Caco-2 (cell line): ENCODE measurements around the gene NTN5. TPM values are rescaled to one million over a fixed set of nuclear protein-coding genes. Genes with fewer than 3 reads are reported as not detected.

Experiments
- Bru-seq: library from RNA; stranded (reverse); fragments of 400-500 nt; gene quantifications from one replicate; lab custom pipeline; 2021; lab: Mats Ljungman, UMichigan
- BruChase-seq, 2 experiments: library from RNA; stranded (reverse); fragments of 400-500 nt; gene quantifications; one replicate each; lab custom pipeline; 2021; lab: Mats Ljungman, UMichigan
- BruUV-seq: library from RNA; stranded (reverse); fragments of 400-500 nt; replicated peaks from 2 replicates; lab custom pipeline; 2021; lab: Mats Ljungman, UMichigan
- CTCF ChIA-PET: fragments of 300-600 bp; sonication (Branson Sonifier 250); formaldehyde crosslinking; loops from one replicate; lab custom pipeline; 2022; ENCODE audit warnings: antibody characterized with exemption; lab: Charles Lee
- POLR2A ChIA-PET: fragments of 300-600 bp; sonication (Branson Sonifier 250); formaldehyde crosslinking; loops from one replicate; lab custom pipeline; 2022; ENCODE audit warnings: antibody characterized with exemption; lab: Charles Lee
- DNase-seq, 2 experiments: peaks; one replicate each; pipeline versions ENCODE4 v3.0.0 to v3.0.0-alpha.2; 2020 to 2022
- H3K27me3 ChIP-seq: replicated peaks from 2 replicates; pipeline ENCODE4 v1.6.0; 2011; ENCODE audit warnings: low read length; ENCODE audit not compliant: control insufficient read depth, insufficient read depth
- H3K36me3 ChIP-seq: 2 replicates; pipeline ENCODE4 v1.5.1; 2011; ENCODE audit warnings: low read length; ENCODE audit not compliant: control insufficient read depth, insufficient read depth
- H3K4me1 ChIP-seq: fragments of 250-450 bp; sonication (Bioruptor Pico); 2 replicates; pipeline ENCODE4 v1.5.1; 2020; ENCODE audit warnings: mild to moderate bottlenecking
- H3K4me3 ChIP-seq: 2 replicates; pipeline ENCODE4 v1.5.1; 2011; ENCODE audit warnings: low read depth, mild to moderate bottlenecking, control low read depth, low read length
- H3K9me3 ChIP-seq: fragments of 250-450 bp; sonication (Bioruptor Pico); 2 replicates; pipeline ENCODE4 v1.5.1; 2020; ENCODE audit warnings: mild to moderate bottlenecking, moderate library complexity
- H3K27ac Mint-ChIP-seq: one replicate; pipeline ENCODE4 v1.8.0; 2022; ENCODE audit warnings: mixed read lengths; ENCODE audit not compliant: unreplicated experiment
- H3K27me3 Mint-ChIP-seq: one replicate; pipeline ENCODE4 v1.8.0; 2022; ENCODE audit warnings: mixed read lengths; ENCODE audit not compliant: insufficient read depth, unreplicated experiment
- H3K36me3 Mint-ChIP-seq: one replicate; pipeline ENCODE4 v1.8.0; 2022; ENCODE audit warnings: mild to moderate bottlenecking, mixed read lengths; ENCODE audit not compliant: insufficient read depth, unreplicated experiment
- H3K4me1 Mint-ChIP-seq: one replicate; pipeline ENCODE4 v1.8.0; 2022; ENCODE audit warnings: low read depth, mixed read lengths; ENCODE audit not compliant: unreplicated experiment
- H3K4me3 Mint-ChIP-seq: one replicate; pipeline ENCODE4 v1.8.0; 2022; ENCODE audit warnings: mild to moderate bottlenecking, moderate library complexity, mixed read lengths; ENCODE audit not compliant: unreplicated experiment
- H3K9me3 Mint-ChIP-seq: one replicate; pipeline ENCODE4 v1.8.0; 2022; ENCODE audit warnings: mixed read lengths; ENCODE audit not compliant: unreplicated experiment
- CTCF ChIP-seq, 2 experiments: fragments of 200-600 bp in 1 of 2; IDR thresholded peaks; 1 replicate in 1 of 2; 2 replicates in 1 of 2; pipeline versions ENCODE4 v1.5.1 to v1.8.0; 2011 to 2022; ENCODE audit warnings: antibody characterized with exemption in 1 of 2, control low read depth in 1 of 2, inconsistent platforms in 1 of 2, low read depth in 1 of 2, low read length in 1 of 2, mild to moderate bottlenecking in 1 of 2, moderate library complexity in 1 of 2; ENCODE audit not compliant: insufficient read depth in 1 of 2, severe bottlenecking in 1 of 2, unreplicated experiment in 1 of 2
- intact Hi-C: fragments of 100-400 bp; cut with micrococcal nuclease; formaldehyde crosslinking; loops from one replicate; pipeline ENCODE4 v1.10.0; 2022; ENCODE audit not compliant: unreplicated experiment
- long read RNA-seq: library from polyadenylated mRNA; stranded (forward); transcript quantifications from one replicate; pipeline ENCODE4 v2.0.0, GENCODE V29; 2022
- total RNA-seq: library from RNA; stranded (reverse); gene quantifications from 2 replicates; pipeline ENCODE4 v1.2.3, GENCODE V29; 2022

NTN5 gene
- total RNA-seq (0.12 and 0.34 TPM in 2 replicates), Bru-seq, nascent RNA (percentile 19 among the genes with signal in this experiment), BruChase-seq, experiment 1, labeled RNA remaining after a 2-hour chase (percentile 11 among the genes with signal in this experiment), BruChase-seq, experiment 2, labeled RNA remaining after a 6-hour chase (percentile 35 among the genes with signal in this experiment)
- long read RNA-seq = 0 reads

- H3K36me3 Mint-ChIP-seq = no peaks in the 10 kb centered on the region
- no peak for DNase-seq
- peaks cover 13% of the 10 kb centered on the region for H3K4me1 Mint-ChIP-seq
- intact Hi-C loops = no loop called here
- Histone ChIP-seq H3K36me3 (no peaks in the 10 kb centered on the region), H3K9me3 (no peaks in the 10 kb centered on the region), H3K4me3 (no peak within 1 kb of the TSS), H3K4me1 (peaks cover 6% of the 10 kb centered on the region), H3K27me3 (no peaks in the 10 kb centered on the region)
- no peak for TF ChIP-seq CTCF (IDR thresholded peaks at IDR 0.05; ENCODE audit: insufficient read depth in 1 of 2, low read depth in 1 of 2, low read length in 1 of 2, severe bottlenecking in 1 of 2, unreplicated experiment in 1 of 2)
- no peak within 1 kb of the TSS for H3K27ac Mint-ChIP-seq
- H3K27me3 Mint-ChIP-seq = no peaks in the 10 kb centered on the region
- ChIA-PET CTCF (no interaction called here), POLR2A (no interaction called here)
- no peak within 1 kb of the TSS for H3K4me3 Mint-ChIP-seq
- peaks cover 11% of the 10 kb centered on the region for H3K9me3 Mint-ChIP-seq
- BruUV-seq = no TSS peak
Measured at GRCh38 chr19:48672994-48673393, at the start of gene NTN5. Gene NTN5, minus strand, starts transcription at chr19:48673017. Its CDS starts 2,031 bp downstream, at chr19:48670986.

GRCh38 chr19:48722196-48722708 lies 49.4 kb upstream of the NTN5 start:
- POLR2A ChIA-PET = no interaction called here
- no peak overlapping the region for H3K4me3 Mint-ChIP-seq
- BruUV-seq = no TSS peak
- intact Hi-C loops = no loop called here
- CTCF ChIA-PET = no interaction called here
- peaks cover 20% of the 10 kb centered on the region for H3K4me1 Mint-ChIP-seq
- Histone ChIP-seq H3K36me3 (no peaks in the 10 kb centered on the region), H3K9me3 (no peaks in the 10 kb centered on the region), H3K4me1 (peaks cover 6% of the 10 kb centered on the region), H3K27me3 (no peaks in the 10 kb centered on the region), H3K4me3 (no peak overlapping the region)
- H3K27me3 Mint-ChIP-seq = no peaks in the 10 kb centered on the region
- no peaks in the 10 kb centered on the region for H3K9me3 Mint-ChIP-seq
- TF ChIP-seq CTCF (IDR thresholded peaks at IDR 0.05; ENCODE audit: insufficient read depth in 1 of 2, low read depth in 1 of 2, low read length in 1 of 2, severe bottlenecking in 1 of 2, unreplicated experiment in 1 of 2) = no peak
- no peak overlapping the region for H3K27ac Mint-ChIP-seq
- H3K36me3 Mint-ChIP-seq = peaks cover 30% of the 10 kb centered on the region
- no peak for DNase-seq

- peak overlapping the region; percentile 92 for H3K4me3 Mint-ChIP-seq
- intact Hi-C loops = loop anchor here (1.0 kb wide), 1 partner anchor 18 kb away; no protein-coding TSS in a partner anchor
- no peaks in the 10 kb centered on the region for H3K27me3 ChIP-seq
- peaks cover 26% of the 10 kb centered on the region for H3K4me1 Mint-ChIP-seq
- peaks cover 30% of the 10 kb centered on the region for H3K36me3 Mint-ChIP-seq
- no peak for TF ChIP-seq CTCF (IDR thresholded peaks at IDR 0.05; ENCODE audit: insufficient read depth in 1 of 2, low read depth in 1 of 2, low read length in 1 of 2, severe bottlenecking in 1 of 2, unreplicated experiment in 1 of 2)
- peak; percentile 97 to 99 for DNase-seq
- H3K36me3 ChIP-seq = no peaks in the 10 kb centered on the region
- POLR2A ChIA-PET = interaction anchor here (0.5 to 1.0 kb wide), 9 partner anchors 11 to 485 kb away, joined by 3 to 8 read pairs (median 3); partner anchors contain the start of genes FUT2, PPP1R15A and SPHK2
- no TSS peak for BruUV-seq
- peak overlapping the region; percentile 79 for H3K4me3 ChIP-seq
- H3K9me3 Mint-ChIP-seq = no peaks in the 10 kb centered on the region
- CTCF ChIA-PET = interaction anchor here (0.6 to 1.4 kb wide), 5 partner anchors 13 to 75 kb away, joined by 3 to 8 read pairs (median 5); partner anchors contain the start of gene CA11
- no peaks in the 10 kb centered on the region for H3K9me3 ChIP-seq
- H3K27ac Mint-ChIP-seq = peak overlapping the region; percentile 97
- peaks cover 6% of the 10 kb centered on the region for H3K4me1 ChIP-seq
- no peaks in the 10 kb centered on the region for H3K27me3 Mint-ChIP-seq
Measured at GRCh38 chr19:48720613-48721296, 47.9 kb upstream of the NTN5 start.
